GM18499 (cell line): ENCODE results near the gene ST6GALNAC3.

Experiments used
- ATAC-seq: cut with Tn5 transposase; IDR thresholded peaks from one replicate; pipeline ENCODE4 v1.9.1; 2021; ENCODE audit warnings: moderate number of reproducible peaks; ENCODE audit not compliant: insufficient read depth, unreplicated experiment

The ST6GALNAC3 gene

DNA sequence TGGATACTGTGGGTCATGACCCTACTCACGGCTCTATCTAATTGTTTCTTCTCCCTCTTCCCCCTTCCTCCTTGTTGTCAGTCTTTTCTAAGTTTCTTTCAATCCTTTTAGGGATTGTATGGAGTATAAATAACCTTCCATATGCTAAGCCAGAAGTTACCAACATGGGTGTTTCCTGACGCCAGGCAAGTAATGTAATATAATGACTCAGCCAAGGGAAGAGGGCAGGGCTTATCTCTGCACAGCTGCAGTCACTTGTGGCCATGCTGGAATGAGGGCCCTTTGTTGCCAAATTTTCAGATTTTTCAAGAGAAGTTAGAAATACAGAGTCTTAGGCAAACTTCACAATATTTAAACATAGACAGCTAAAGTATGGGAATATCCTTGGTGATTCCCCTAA is 194.6 kb downstream of the ST6GALNAC3 start:
- ATAC-seq, result no peak

DNA sequence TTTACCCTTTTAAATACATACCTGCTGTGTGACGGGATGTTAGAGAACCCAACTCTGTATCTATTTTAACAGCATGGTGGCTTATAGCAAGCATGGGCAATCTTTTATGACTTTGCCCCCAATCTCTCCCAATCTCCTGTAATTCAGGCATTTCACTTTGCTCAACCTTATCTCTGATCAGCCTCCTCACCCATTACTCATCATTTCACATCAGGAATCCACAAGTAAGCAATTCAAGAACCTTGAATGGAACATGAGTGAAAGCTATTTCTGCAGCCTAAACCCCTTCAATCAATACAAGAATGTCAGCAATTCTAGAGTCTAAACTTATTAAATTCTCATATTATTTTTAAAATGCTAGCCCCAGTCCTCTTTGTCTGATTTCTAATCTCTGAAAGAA is 199.8 kb downstream of the ST6GALNAC3 start:
- ATAC-seq, result no peak

- no peak for ATAC-seq
Observed at GRCh38 chr1:76274718-76275117, 200.2 kb downstream of the ST6GALNAC3 start.

DNA sequence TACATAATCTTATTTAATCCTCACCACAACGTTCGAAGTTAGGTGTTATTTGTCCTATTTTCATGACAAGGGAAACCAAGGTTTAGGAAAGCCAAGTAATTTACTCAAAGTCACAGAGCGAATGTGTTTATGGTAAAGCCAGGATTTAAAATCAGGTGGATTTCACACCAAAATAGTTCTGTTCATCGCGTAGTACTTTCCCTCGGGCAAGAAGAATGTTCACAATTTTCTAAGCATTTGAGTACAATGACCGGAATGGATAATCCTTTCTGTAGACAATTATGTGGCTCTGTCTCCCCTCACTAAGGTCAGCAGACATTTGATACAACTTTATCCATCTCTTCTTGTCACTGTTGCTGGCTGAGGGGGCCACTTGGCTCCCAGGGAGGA is 204.2 kb downstream of the ST6GALNAC3 start:
- no peak for ATAC-seq

DNA sequence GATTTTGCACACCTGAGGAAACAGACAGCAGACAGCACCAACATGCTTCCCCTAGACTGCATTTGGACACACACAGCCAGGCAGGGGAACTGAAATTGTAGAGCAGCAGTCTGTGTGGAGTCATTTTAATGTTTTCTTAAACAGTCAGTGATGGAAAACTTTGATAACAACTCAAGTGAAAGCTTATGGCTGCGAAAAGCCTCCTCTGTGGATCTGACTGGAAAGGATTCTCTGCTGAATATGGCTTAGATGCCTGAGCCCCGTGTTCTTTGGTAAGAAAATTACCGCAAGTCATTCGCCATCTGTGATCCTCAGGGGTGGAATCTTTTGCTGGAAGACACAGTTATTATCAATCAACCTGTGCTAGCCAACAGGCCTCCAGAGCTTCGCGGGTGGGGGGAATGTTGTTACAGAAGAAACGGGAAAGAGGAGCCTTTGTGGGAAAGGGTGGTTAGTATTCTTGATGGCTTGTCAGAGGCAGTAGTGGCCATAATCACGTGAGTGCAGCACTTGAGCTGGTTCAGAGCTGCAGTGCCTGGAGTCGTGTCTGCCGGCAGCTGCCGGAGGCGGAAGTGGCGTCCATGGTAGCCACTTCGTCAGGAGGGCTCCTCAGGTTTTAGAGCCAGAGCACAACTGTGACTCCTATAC is 204.7 kb downstream of the ST6GALNAC3 start:
- ATAC-seq, result no peak

DNA sequence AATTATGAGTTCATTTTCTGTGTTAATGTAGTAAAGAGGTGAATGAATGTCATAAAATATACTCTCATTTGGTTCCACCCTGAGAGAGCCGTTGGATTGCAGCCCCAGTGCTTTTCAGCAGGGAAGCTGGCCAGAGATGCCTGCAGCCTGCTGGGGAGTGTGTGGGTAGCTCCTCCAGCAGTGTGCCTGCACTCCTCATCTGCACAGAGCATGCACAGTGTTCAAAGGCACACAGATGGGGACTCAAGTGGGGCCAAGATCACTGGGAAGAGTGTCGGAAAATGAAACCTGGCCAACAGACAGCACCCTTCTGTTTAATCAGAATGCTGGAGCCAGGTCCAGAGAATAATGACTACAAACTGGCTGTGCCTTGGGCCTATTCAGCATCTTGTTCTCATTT is 206.8 kb downstream of the ST6GALNAC3 start:
- no peak for ATAC-seq

GRCh38 chr1:76284842-76285241 is 210.3 kb downstream of the ST6GALNAC3 start:
- no peak for ATAC-seq

GRCh38 chr1:76285578-76286135 is 211.1 kb downstream of the ST6GALNAC3 start:
- ATAC-seq, result no peak

- ATAC-seq, result no peak
Observed at GRCh38 chr1:76287917-76288316, 213.4 kb downstream of the ST6GALNAC3 start.

GRCh38 chr1:76288758-76289483 is 214.4 kb downstream of the ST6GALNAC3 start:
- ATAC-seq, result no peak

DNA sequence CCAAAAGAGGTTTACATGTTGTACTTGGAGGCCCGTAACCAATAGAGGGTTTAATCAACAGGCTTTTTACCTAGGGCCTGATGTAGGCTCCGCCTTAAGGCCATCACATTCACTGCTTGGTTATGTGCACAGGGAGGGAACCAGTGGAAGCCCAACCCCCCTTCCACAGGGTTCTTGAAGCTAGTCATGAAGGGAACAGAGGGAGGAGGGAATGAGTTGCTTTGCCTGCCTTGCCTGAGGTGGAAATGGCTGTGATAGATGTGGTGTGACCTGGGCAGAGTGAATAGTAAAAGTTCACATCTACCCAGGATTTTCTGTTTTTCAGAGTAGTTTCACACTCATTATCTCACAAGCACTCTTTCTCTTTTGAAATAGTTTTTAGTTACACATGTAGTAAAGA is 215.1 kb downstream of the ST6GALNAC3 start:
- ATAC-seq, result no peak

- no peak for ATAC-seq
Observed at GRCh38 chr1:76290271-76290670, 215.7 kb downstream of the ST6GALNAC3 start.

DNA sequence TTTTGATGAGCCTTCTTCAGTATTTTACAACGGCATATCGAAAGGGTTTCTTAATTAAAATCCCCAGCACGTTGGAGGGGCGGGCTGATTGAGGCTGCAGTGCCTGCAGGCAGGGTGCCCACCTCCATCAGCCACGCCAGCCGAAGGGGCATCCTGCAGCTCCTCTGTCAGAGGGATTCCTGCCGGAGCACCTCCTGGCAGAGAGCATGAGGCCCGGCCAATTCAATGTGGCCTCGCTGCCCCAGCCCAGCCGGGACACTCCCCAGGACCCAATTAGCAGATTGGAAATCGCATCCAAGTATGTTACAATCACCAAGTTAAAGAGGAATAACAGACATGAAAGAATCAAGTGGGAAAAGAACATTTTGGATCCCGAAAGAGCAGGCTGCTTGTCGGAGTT is 216.6 kb downstream of the ST6GALNAC3 start:
- ATAC-seq, result no peak

GRCh38 chr1:76291737-76292136 is 217.2 kb downstream of the ST6GALNAC3 start:
- no peak for ATAC-seq

DNA sequence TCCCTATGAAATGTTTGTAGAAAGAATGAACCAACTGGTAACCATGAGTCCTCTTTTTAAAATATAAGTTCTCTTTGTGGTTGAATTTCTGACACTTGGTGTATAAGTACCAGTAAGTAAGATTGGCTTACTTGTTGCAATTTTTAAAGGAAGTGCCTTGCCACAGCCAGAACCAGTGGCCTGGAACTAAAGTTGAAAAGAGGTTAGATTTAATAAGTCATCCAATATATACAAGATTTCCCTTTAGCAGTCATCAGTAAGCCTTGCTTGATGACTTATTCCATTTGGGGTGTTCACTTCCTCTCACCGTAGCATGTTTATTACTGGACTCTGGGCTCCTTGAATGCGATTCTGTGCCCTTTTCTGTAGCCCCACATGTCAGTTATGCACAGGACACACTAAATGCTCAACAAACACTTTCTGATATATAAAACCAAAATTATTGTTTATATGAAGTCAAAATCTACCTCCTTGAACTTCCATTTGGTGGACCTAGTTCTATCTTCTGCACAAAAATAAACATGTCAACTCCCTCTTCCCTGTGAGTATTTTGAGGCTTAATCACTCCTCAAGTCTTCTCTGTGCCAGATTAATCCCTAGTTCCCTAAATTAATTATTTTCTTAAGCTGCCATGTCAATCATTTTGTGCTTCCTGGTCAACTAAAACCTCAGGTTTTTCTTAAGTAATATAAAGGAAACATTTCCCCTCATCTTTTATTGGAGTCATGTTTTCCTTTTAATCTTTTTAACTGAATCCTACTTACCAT is 218.1 kb downstream of the ST6GALNAC3 start:
- peak; percentile 43 for ATAC-seq

GRCh38 chr1:76293831-76294230 is 219.3 kb downstream of the ST6GALNAC3 start:
- ATAC-seq, result no peak

- peak; percentile 83 for ATAC-seq
Observed at GRCh38 chr1:76294482-76295194, 220.1 kb downstream of the ST6GALNAC3 start.

DNA sequence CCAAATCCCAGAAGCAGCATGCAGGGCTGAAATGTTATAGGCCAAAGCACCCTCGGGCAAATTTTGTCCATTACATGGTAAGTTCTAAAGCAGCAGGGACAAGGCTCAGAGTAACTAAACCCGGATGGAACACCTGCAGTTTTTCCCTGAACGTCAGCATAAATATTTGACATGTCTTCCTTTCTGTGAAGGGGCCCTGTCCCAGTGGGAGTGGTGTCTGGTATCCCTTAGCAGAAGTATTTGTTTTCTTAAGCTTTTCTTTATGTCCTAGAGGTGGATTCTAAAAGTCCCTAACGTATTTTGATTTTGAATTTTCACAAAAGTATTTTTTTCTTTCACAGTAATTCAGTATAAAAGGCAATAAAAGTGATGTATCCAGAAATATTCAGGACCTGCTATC is 223.9 kb downstream of the ST6GALNAC3 start:
- no peak for ATAC-seq

DNA sequence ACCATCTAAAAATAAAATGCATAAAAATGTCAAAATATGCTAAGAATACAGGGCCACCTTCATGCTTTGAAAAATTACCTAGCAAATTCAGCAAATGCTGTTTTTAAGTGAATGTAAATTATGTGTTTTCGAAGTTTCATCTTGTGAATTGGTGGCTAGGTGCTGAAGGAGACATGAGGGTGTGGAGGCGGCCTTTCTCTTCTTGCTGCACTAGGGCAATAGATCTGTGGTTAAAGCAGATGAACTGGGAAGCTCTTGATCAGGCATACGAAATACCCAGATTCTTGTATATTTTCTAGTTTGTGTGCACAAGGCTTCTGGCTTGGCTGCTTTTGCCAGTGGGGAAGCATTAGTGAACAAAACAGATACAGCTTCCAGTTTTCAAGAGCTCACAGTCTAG is 224.5 kb downstream of the ST6GALNAC3 start:
- ATAC-seq, result no peak

DNA sequence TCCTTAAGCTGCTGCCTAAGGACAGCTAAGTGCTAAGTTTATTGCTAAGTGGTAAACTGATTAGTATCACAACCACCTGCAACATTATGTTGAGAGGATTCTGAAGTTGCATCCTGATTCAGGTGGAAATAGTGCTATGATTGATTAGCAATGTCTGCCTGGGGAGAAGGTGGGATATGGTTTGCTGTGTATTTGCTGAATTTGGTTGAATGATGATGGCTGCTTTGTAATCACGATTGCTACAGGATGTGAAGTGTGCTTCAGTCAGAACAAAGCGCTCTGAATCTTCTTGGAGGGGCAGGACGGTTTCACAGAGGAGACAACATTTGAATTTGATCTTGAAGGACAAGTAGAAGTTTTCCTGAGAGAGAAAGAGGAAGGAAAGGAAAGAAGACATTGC is 226.0 kb downstream of the ST6GALNAC3 start:
- no peak for ATAC-seq
